Activated CD8-positive, alpha-beta T cell treated with anti-CD3 and anti-CD28 coated beads for 36 hours (primary cell): ENCODE results near the gene ZNF641. TPM values are rescaled to one million over a fixed set of nuclear protein-coding genes. Genes with fewer than 3 reads are reported as not detected.

Experiments
- ATAC-seq: fragments of 200-7000 bp; cut with Tn5 transposase; one replicate; pipeline ENCODE4 v1.10.0; 2021; ENCODE audit warnings: mild to moderate bottlenecking, moderate library complexity
- CTCF ChIA-PET: fragments of 350-600 bp; sonication (Branson Sonifier 250); formaldehyde crosslinking; loops from one replicate; lab custom pipeline; 2021; ENCODE audit warnings: antibody characterized with exemption; lab: Charles Lee
- POLR2A ChIA-PET: fragments of 350-600 bp; sonication (Branson Sonifier 250); formaldehyde crosslinking; loops from one replicate; lab custom pipeline; 2021; ENCODE audit warnings: antibody characterized with exemption; lab: Charles Lee
- DNase-seq: peaks from one replicate; pipeline ENCODE4 v3.0.0-alpha.2; 2020
- H3K27ac Mint-ChIP-seq: one replicate; pipeline ENCODE4 v1.8.0; 2021; ENCODE audit warnings: mild to moderate bottlenecking, mixed read lengths
- H3K27me3 Mint-ChIP-seq: one replicate; pipeline ENCODE4 v1.8.0; 2021; ENCODE audit warnings: mixed read lengths
- H3K36me3 Mint-ChIP-seq: one replicate; pipeline ENCODE4 v1.8.0; 2021; ENCODE audit warnings: low read depth, mixed read lengths
- H3K4me1 Mint-ChIP-seq: one replicate; pipeline ENCODE4 v1.8.0; 2021; ENCODE audit warnings: low read depth, mixed read lengths
- H3K4me3 Mint-ChIP-seq: one replicate; pipeline ENCODE4 v1.8.0; 2021; ENCODE audit warnings: mild to moderate bottlenecking, moderate library complexity, mixed read lengths
- H3K9me3 Mint-ChIP-seq: one replicate; pipeline ENCODE4 v1.8.0; 2021; ENCODE audit warnings: mixed read lengths
- intact Hi-C: fragments of 100-400 bp; cut with micrococcal nuclease; formaldehyde crosslinking; loops from one replicate; pipeline ENCODE4 v1.10.0; 2022
- total RNA-seq, 2 experiments: library from RNA; stranded (reverse); gene quantifications; one replicate each; pipeline ENCODE4 v1.2.3, GENCODE V29; 2021
- TF ChIP-seq, protein P1 (sequence below): fragments of 200-600 bp; IDR thresholded peaks from one replicate; pipeline ENCODE4 v1.8.0; 2022; ENCODE audit warnings: antibody characterized with exemption, mild to moderate bottlenecking

ZNF641 gene
- total RNA-seq, 2 experiments from 2014 or later, result 5.0 to 5.1 TPM

DNA sequence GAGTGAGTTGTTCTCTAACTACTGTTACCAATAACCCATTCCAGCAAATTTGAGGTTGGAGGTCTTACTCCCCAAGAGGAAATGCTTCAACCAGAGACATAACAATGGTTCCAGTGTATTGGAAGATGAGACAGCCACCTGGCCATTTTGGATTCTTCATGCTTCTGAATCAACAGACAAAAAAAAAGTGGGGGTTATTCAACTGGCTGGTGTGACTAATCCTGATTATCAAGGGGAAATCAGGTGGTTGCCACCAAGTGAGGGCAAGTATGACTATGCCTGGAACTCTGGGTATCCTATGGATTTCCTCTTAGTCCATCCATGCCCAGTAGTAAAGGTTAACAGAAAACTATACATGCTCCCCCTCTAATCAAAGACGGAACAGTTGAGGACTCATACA lies 29.9 kb upstream of the ZNF641 start:
- Mint-ChIP-seq H3K27ac (no peak overlapping the region), H3K9me3 (no peaks in the 10 kb centered on the region), H3K27me3 (peaks cover 6% of the 10 kb centered on the region), H3K36me3 (no peaks in the 10 kb centered on the region), H3K4me1 (no peaks in the 10 kb centered on the region), H3K4me3 (no peak overlapping the region)
- TF ChIP-seq, protein P1, sequence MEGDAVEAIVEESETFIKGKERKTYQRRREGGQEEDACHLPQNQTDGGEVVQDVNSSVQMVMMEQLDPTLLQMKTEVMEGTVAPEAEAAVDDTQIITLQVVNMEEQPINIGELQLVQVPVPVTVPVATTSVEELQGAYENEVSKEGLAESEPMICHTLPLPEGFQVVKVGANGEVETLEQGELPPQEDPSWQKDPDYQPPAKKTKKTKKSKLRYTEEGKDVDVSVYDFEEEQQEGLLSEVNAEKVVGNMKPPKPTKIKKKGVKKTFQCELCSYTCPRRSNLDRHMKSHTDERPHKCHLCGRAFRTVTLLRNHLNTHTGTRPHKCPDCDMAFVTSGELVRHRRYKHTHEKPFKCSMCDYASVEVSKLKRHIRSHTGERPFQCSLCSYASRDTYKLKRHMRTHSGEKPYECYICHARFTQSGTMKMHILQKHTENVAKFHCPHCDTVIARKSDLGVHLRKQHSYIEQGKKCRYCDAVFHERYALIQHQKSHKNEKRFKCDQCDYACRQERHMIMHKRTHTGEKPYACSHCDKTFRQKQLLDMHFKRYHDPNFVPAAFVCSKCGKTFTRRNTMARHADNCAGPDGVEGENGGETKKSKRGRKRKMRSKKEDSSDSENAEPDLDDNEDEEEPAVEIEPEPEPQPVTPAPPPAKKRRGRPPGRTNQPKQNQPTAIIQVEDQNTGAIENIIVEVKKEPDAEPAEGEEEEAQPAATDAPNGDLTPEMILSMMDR, result no peak
- ATAC-seq (no peak), DNase-seq (no peak)
- ChIA-PET CTCF (interaction anchor here (0.8 to 0.9 kb wide), 2 partner anchors 14 to 21 kb away, joined by 3 to 4 read pairs; no protein-coding TSS in a partner anchor), POLR2A (no interaction called here)
- intact Hi-C loops, result no loop called here

DNA sequence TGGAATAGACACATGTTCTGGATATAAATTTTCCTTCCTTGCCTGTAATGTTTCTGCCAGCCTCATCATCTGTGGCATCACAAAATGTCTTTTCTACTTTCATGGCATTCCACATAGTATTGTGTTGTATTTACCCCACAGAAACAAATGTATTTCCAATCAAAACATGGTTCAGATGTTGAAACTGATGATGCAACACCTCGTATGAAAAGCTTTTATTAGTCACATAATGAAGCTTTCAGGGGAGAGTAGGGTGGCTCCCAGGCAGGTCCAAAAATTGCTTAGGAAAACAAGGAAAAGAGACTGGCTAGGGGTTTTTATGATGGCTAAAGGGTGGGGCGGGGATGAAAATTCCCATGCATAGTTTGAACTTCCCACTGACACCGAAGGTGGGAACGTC lies 29.1 kb upstream of the ZNF641 start:
- Mint-ChIP-seq H3K36me3 (no peaks in the 10 kb centered on the region), H3K9me3 (no peaks in the 10 kb centered on the region), H3K27me3 (peaks cover 2% of the 10 kb centered on the region), H3K4me1 (no peaks in the 10 kb centered on the region), H3K27ac (no peak overlapping the region), H3K4me3 (no peak overlapping the region)
- TF ChIP-seq, protein P1, result no peak
- CTCF ChIA-PET, result interaction anchor here (0.9 kb wide), 1 partner anchor 13 kb away, joined by 4 read pairs; no protein-coding TSS in a partner anchor
- ATAC-seq (no peak), DNase-seq (no peak)
- POLR2A ChIA-PET, result interaction anchor here (0.5 kb wide), 1 partner anchor 167 kb away, joined by 3 read pairs; no protein-coding TSS in a partner anchor
- intact Hi-C loops, result no loop called here

DNA sequence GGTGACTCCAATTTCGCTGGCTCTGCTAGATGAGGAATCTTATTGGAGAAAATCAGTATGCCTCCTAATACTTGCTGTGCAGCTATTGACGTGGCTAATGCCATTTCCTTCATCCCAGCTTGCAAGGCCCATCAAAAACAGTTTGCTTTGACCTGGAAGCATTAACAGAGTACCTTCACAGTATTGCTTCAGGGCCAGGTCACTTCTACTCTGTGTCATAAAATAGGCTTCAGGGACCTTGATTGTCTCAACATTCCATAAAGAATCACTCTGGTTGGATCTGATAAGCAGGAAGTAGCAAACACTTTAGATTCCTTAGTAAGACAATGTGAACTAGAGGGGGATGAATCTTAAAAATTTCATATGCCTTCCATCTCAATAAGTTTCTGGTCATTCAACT lies 26.9 kb upstream of the ZNF641 start:
- ATAC-seq (no peak), DNase-seq (no peak)
- TF ChIP-seq, protein P1, result no peak
- no peak overlapping the region for H3K27ac Mint-ChIP-seq
- no peaks in the 10 kb centered on the region for H3K36me3 Mint-ChIP-seq
- CTCF ChIA-PET, result interaction anchor here (1.3 kb wide), 1 partner anchor 91 kb away, joined by 3 read pairs; no protein-coding TSS in a partner anchor
- no peaks in the 10 kb centered on the region for H3K9me3 Mint-ChIP-seq
- POLR2A ChIA-PET, result no interaction called here
- H3K4me1 Mint-ChIP-seq, result no peaks in the 10 kb centered on the region
- intact Hi-C loops, result no loop called here
- H3K27me3 Mint-ChIP-seq, result peaks cover 2% of the 10 kb centered on the region
- H3K4me3 Mint-ChIP-seq, result no peak overlapping the region

DNA sequence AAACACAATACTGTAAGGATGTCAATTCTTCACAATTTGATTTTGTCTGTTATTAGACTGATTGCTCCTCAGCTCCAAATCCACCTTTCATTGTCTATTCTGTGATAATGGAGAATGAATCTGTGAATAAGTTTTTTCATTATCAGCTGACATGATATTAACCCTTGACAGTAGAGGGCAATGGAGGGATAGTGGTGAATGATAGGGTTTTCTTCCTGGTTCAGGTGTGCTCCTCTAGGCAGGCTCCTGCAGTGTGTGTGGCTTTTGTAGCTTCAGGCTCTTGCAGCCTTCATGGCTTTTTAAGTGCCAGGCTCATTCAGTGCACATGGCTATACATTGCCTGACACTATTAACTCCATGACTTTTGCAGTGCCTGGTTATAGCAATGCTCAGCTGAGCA lies 23.4 kb upstream of the ZNF641 start:
- no peaks in the 10 kb centered on the region for H3K9me3 Mint-ChIP-seq
- H3K36me3 Mint-ChIP-seq, result no peaks in the 10 kb centered on the region
- no peak overlapping the region for H3K4me3 Mint-ChIP-seq
- ChIA-PET POLR2A (no interaction called here), CTCF (no interaction called here)
- no peak overlapping the region for H3K27ac Mint-ChIP-seq
- ATAC-seq, result no peak
- no peak for DNase-seq
- TF ChIP-seq, protein P1, result no peak
- intact Hi-C loops, result no loop called here
- peaks cover 4% of the 10 kb centered on the region for H3K27me3 Mint-ChIP-seq
- no peaks in the 10 kb centered on the region for H3K4me1 Mint-ChIP-seq

DNA sequence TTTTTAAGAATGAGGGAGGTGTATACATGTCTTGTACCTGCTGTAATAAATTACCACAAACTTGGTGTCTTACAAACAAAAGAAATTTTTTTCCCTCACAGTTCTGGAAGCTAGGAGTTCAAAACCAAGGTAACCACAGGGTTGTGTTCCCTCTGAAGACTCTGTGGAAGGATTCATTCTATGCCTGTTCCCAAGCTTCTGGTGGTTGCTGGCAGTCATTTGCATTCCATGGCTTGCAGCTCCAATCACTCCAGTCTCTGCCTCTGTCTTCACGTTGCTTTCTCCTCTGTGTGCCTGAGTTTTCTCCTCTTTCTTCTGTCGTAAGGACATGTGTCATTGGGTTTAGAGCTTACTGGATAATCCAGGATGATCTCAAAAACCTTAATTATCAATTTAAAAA lies 15.4 kb upstream of the ZNF641 start:
- H3K4me3 Mint-ChIP-seq, result no peak overlapping the region
- ATAC-seq (no peak), DNase-seq (no peak)
- CTCF ChIA-PET, result interaction anchor here (1.7 kb wide), 1 partner anchor 252 kb away, joined by 6 read pairs; no protein-coding TSS in a partner anchor
- no peaks in the 10 kb centered on the region for H3K36me3 Mint-ChIP-seq
- peaks cover 2% of the 10 kb centered on the region for H3K4me1 Mint-ChIP-seq
- no peaks in the 10 kb centered on the region for H3K9me3 Mint-ChIP-seq
- H3K27ac Mint-ChIP-seq, result no peak overlapping the region
- POLR2A ChIA-PET, result no interaction called here
- TF ChIP-seq, protein P1, result no peak
- intact Hi-C loops, result no loop called here
- H3K27me3 Mint-ChIP-seq, result peaks cover 4% of the 10 kb centered on the region
